Activated CD8-positive, alpha-beta memory T cell treated with anti-CD3 and anti-CD28 coated beads for 36 hours (primary cell): ENCODE results near the gene MAN1C1. TPM values are rescaled to one million over a fixed set of nuclear protein-coding genes. Genes with fewer than 3 reads are reported as not detected.

Experiments
- CTCF ChIA-PET: fragments of 350-600 bp; sonication (Branson Sonifier 250); formaldehyde crosslinking; loops from one replicate; lab custom pipeline; 2021; ENCODE audit warnings: antibody characterized with exemption; lab: Charles Lee
- POLR2A ChIA-PET: fragments of 350-600 bp; sonication (Branson Sonifier 250); formaldehyde crosslinking; loops from one replicate; lab custom pipeline; 2021; ENCODE audit warnings: antibody characterized with exemption; lab: Charles Lee
- total RNA-seq, 2 experiments: library from RNA; stranded (reverse); gene quantifications; one replicate each; pipeline ENCODE4 v1.2.3, GENCODE V29; 2021

MAN1C1 gene
- total RNA-seq, 2 experiments from 2014 or later = 2.1 TPM

- ChIA-PET POLR2A (interaction anchor here (0.8 kb wide), 1 partner anchor 213 kb away, joined by 6 read pairs; no protein-coding TSS in a partner anchor), CTCF (interaction anchor here (0.6 to 2.6 kb wide), 5 partner anchors 88 to 608 kb away, joined by 3 to 11 read pairs (median 5); no protein-coding TSS in a partner anchor)
These were observed 8.0 kb upstream of the MAN1C1 start for GRCh38 chr1:25608488-25609178.

DNA sequence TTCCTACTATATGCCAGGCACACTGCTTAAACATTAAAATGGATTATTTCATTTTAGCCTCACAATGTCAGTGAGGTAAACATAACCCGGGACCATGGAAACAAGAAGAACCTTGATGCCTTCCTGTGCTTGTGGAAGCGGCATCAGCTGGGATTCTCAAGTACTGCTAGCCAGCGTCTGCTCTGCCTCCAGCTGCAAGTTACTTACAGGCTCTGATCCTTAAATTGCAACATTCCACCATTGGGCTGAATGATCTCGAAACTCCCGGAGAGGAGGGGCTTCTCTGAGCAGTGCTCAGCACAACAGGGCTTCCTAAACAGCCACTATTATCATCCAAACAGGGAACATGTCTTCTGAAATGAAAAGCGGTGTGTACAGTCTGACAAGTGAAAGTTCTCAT, 6.7 kb upstream of the MAN1C1 start:
- POLR2A ChIA-PET = no interaction called here

GRCh38 chr1:25610822-25611630, 5.6 kb upstream of the MAN1C1 start:
- CTCF ChIA-PET = interaction anchor here (0.6 to 1.4 kb wide), 4 partner anchors 17 to 200 kb away, joined by 3 to 5 read pairs (median 4); no protein-coding TSS in a partner anchor
- POLR2A ChIA-PET = no interaction called here

More for the DNA sequence above, 6.7 kb upstream of the MAN1C1 start:
- CTCF ChIA-PET = interaction anchor here (0.6 to 2.6 kb wide), 4 partner anchors 18 to 200 kb away, joined by 4 to 11 read pairs (median 6); no protein-coding TSS in a partner anchor

DNA sequence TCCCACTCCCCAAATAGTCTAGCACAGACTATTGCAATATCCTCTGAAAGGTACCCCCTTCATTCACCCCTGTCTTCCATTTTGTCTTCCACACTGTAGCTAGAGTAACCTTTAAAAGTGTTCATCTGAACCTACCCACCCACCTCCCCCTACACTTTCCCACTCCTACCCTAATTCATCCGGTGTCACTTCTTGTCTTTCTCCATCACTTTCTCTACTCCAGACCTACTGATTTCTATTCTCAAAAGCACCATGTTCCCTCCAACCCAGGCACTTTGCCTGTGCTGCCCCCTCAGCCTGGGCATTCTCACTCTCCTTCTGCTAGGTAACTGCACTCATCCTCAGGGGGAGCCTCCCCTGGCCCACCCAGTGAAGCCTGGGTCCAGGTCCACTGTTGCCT, 4.7 kb upstream of the MAN1C1 start:
- CTCF ChIA-PET = interaction anchor here (0.7 to 1.4 kb wide), 2 partner anchors 187 to 199 kb away, joined by 3 read pairs; no protein-coding TSS in a partner anchor
- POLR2A ChIA-PET = no interaction called here

DNA sequence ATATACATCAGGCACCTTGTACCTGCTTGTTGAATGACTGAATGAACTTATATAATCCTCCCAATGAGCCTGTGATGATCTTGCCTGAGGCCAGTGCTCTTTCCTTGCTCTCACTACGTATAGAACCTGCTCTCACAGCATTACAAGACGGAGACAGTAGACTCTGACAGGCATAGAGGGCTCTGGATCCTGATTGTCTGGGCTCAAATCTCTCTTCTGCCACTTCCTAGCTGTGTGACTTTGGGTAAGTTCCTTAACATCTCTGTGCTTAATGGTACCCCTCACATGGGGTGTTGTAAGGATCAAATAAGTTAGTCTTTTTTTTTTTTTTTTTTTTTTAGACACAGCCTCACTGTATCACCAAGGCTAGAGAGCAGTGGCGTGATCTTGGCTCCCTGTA, 4.2 kb upstream of the MAN1C1 start:
- POLR2A ChIA-PET = no interaction called here
- CTCF ChIA-PET = interaction anchor here (1.4 kb wide), 1 partner anchor 186 kb away, joined by 3 read pairs; no protein-coding TSS in a partner anchor

DNA sequence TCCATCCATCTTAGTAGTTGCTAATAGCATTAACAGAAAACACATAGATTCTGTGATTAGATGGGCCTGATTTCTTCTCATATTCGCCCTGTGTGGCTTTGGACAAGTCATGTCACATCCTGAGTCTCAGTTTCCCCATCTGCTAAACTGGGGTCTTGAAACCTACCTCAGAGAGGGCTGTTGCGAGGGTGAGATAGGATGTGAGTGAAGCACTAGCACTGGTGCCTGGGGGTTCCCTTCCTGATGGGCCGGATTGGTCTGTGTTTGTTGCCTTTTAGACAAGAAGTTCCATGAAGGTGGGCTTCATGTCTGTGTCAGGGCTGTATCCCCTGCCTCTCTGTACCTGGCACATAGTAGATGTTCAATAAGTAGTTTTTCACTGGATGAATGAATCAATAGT, 3.5 kb upstream of the MAN1C1 start:
- ChIA-PET POLR2A (no interaction called here), CTCF (no interaction called here)

DNA sequence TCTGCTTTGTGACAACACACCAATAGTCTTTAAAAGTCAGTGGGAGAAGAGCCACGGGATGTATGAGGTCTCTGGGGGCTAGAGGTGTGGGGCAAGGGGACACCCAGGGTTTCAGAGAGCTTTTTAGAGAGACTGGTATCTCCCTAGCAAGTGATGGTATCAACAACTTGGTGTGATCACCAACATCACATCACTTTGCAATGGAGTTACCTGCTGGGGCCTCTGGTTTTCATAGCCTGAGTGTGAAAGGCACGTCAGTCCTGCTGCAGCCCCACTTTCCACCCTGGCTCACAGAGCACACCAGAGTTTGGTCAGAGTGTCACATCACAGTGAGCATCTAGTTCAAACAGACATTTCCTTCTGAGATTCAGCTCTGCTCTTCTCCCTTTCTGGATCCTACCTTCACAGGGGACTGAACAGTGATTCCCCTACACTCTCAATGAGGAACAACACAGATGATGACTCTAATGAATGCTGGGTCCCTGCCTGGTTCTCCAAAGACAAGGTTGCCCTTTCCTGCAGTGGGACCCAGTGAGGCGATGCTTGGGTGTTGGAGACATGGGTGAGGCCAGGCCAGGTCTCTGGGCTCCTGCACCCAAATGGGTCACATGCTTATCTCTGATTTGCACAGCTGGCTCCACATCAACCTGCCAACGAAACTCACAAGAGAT, 2.0 kb upstream of the MAN1C1 start:
- ChIA-PET CTCF (no interaction called here), POLR2A (no interaction called here)

- POLR2A ChIA-PET = no interaction called here
These were observed 1.4 kb upstream of the MAN1C1 start for GRCh38 chr1:25615172-25615541.

GRCh38 chr1:25615563-25616094, 962 bp upstream of the MAN1C1 start:
- ChIA-PET POLR2A (no interaction called here), CTCF (interaction anchor here (1.7 kb wide), 1 partner anchor 61 kb away, joined by 5 read pairs; no protein-coding TSS in a partner anchor)

More at GRCh38 chr1:25615172-25615541, 1.4 kb upstream of the MAN1C1 start:
- CTCF ChIA-PET = no interaction called here

GRCh38 chr1:25616987-25617624, 515 bp downstream of the MAN1C1 start:
- POLR2A ChIA-PET = interaction anchor here (0.6 kb wide), 1 partner anchor 69 kb away, joined by 7 read pairs; no protein-coding TSS in a partner anchor
- CTCF ChIA-PET = interaction anchor here (0.7 to 1.7 kb wide), 2 partner anchors 49 to 59 kb away, joined by 3 to 5 read pairs; no protein-coding TSS in a partner anchor

- CTCF ChIA-PET = interaction anchor here (1.1 to 3.2 kb wide), 7 partner anchors 22 to 187 kb away, joined by 3 to 9 read pairs (median 4); no protein-coding TSS in a partner anchor
- POLR2A ChIA-PET = no interaction called here
These were observed 1.2 kb downstream of the MAN1C1 start for GRCh38 chr1:25617625-25618432.

GRCh38 chr1:25618433-25618808, 1.8 kb downstream of the MAN1C1 start:
- CTCF ChIA-PET = interaction anchor here (0.9 to 3.2 kb wide), 13 partner anchors 13 to 186 kb away, joined by 3 to 9 read pairs (median 4); no protein-coding TSS in a partner anchor
- POLR2A ChIA-PET = no interaction called here

DNA sequence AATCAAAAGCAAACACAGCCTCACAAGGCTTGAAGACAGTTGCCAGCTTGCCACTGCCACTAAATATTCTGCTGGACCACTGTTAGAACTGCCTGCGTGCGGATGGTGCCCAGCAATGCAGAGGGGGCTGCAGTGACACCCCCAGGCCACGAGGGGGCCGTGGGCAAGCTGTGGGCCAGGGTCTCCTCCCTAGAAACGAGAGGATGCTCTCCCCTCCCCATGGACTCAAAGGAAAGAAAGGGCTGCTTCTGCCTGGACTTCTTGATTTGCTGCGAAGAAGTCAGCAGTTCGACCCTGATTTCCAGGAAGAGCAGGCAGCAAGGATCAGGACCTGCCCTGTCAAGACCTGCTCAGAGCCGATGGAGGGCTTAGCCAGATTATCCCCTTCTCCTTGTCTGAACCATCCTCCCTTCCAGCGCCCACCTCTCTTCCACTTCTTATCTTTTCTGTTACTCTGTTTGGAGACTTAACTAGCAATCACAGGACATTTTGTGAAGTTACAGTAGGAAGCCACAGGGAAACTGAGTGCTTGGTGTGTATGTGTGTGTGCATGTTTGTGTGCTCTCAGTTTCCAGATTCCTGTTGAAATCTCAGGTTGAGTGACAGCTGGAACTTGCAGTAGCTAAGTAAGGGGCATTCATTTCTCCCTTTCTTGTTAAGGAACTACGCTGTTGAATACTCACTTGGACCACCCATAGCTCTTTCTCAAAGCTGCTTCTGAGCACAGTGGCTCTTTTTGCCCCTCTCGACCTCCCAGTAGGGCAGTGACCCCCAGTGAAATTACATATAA, 2.7 kb downstream of the MAN1C1 start:
- ChIA-PET POLR2A (no interaction called here), CTCF (interaction anchor here (0.9 to 3.2 kb wide), 13 partner anchors 12 to 185 kb away, joined by 3 to 9 read pairs (median 4); no protein-coding TSS in a partner anchor)

DNA sequence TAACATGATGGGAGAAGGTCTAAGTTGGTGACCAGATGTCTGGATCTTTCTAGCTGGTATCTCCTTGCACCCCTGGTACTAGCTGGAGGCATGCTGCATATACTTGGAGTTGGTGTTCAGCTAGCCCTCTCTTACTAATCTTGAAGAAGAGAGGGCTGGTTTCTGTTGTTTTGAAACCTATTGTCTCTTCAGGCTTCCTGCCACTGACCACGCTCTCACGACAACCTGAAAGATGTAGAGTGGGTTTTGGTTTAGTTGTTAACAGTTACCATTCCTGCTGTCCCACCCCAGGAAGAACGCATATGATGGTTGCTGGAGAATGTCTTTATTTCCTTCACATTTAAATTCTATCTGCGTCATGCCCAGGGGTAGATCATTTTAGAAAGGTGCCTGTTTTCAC, 3.6 kb downstream of the MAN1C1 start:
- CTCF ChIA-PET = interaction anchor here (1.6 to 3.2 kb wide), 4 partner anchors 12 to 184 kb away, joined by 6 to 9 read pairs (median 7); no protein-coding TSS in a partner anchor
- POLR2A ChIA-PET = no interaction called here

- CTCF ChIA-PET = interaction anchor here (3.2 kb wide), 1 partner anchor 55 kb away, joined by 9 read pairs; no protein-coding TSS in a partner anchor
These were observed 4.2 kb downstream of the MAN1C1 start for GRCh38 chr1:25620701-25621350.

GRCh38 chr1:25621876-25622275, 5.3 kb downstream of the MAN1C1 start:
- ChIA-PET CTCF (no interaction called here), POLR2A (no interaction called here)

More at GRCh38 chr1:25620701-25621350, 4.2 kb downstream of the MAN1C1 start:
- POLR2A ChIA-PET = no interaction called here
